Heart right ventricle (tissue), 16 donors: ENCODE data around the gene TENM4. TPM values are rescaled to one million over a fixed set of nuclear protein-coding genes. Genes with fewer than 3 reads are reported as not detected.
"Not testable (repeated sequence)": the region's sequence is repeated elsewhere in the genome, so short reads cannot be mapped to it uniquely, and the experiment has no call there.

Experiments
- ATAC-seq, 8 donors: fragments of 200-7000 bp; cut with Tn5 transposase; one replicate each; pipeline ENCODE4 v1.9.1; 2020; ENCODE audit warnings: mild to moderate bottlenecking in 8 of 8, moderate library complexity in 8 of 8, moderate number of reproducible peaks in 1 of 8
- DNase-seq, 2 donors: peaks; one replicate each; pipeline ENCODE4 v3.0.0-alpha.2; 2020
- H3K27ac ChIP-seq, 10 donors: fragments of 200-600 bp; sonication (generic) in 2 of 10; one replicate each; pipeline versions ENCODE4 v1.5.0 to v1.8.0; 2020 to 2022; ENCODE audit warnings: mild to moderate bottlenecking in 3 of 10
- H3K27me3 ChIP-seq, 7 donors: fragments of 200-600 bp; one replicate each; pipeline ENCODE4 v1.8.0; 2021 to 2022; ENCODE audit warnings: mild to moderate bottlenecking in 2 of 7
- H3K36me3 ChIP-seq, 9 donors: fragments of 200-600 bp; sonication (generic) in 1 of 9; one replicate each; pipeline versions ENCODE4 v1.5.0 to v1.8.0; 2020 to 2022; ENCODE audit warnings: mild to moderate bottlenecking in 2 of 9
- H3K4me1 ChIP-seq, 9 donors: fragments of 200-600 bp; sonication (generic) in 1 of 9; one replicate each; pipeline versions ENCODE4 v1.5.0 to v1.8.0; 2020 to 2022; ENCODE audit warnings: mild to moderate bottlenecking in 4 of 9
- H3K4me3 ChIP-seq, 10 donors: fragments of 200-600 bp; sonication (generic) in 2 of 10; one replicate each; pipeline versions ENCODE4 v1.5.0 to v1.8.0; 2020 to 2022; ENCODE audit warnings: mild to moderate bottlenecking in 7 of 10, moderate library complexity in 2 of 10
- H3K9me3 ChIP-seq, 11 donors: fragments of 200-600 bp in 10 of 11; sonication (generic) in 2 of 11; one replicate each; pipeline versions ENCODE4 v1.5.0 to v1.8.0; 2013 to 2022; ENCODE audit warnings: mild to moderate bottlenecking in 2 of 11, control low read depth in 1 of 11, moderate library complexity in 1 of 11
- CTCF ChIP-seq, 9 donors: fragments of 200-600 bp; sonication (generic) in 2 of 9; IDR thresholded peaks; one replicate each; pipeline versions ENCODE4 v1.5.0 to v1.8.0; 2021 to 2022; ENCODE audit warnings: antibody characterized with exemption in 9 of 9, mild to moderate bottlenecking in 5 of 9, moderate library complexity in 1 of 9
- WGBS, 2 donors: extraction: QIAGEN DNeasy Blood & Tissue Kit; methylation state at CpG; one replicate each; pipeline ENCODE4 v1.1.7; 2013; ENCODE audit warnings: inconsistent platforms in 1 of 2; 5-methylcytosine and 5-hydroxymethylcytosine counted together
- intact Hi-C, 10 donors: fragments of 100-400 bp; cut with DNase I; formaldehyde crosslinking; loops; one replicate each; pipeline versions ENCODE4 v1.11.1 to v1.14.2; 2022
- polyA plus RNA-seq, 2 donors: library from polyadenylated mRNA; stranded (reverse); fragments of 200-250 nt; gene quantifications; one replicate each; pipeline ENCODE4 v1.2.3, GENCODE V29; 2013
- total RNA-seq, 10 donors: library from RNA; stranded (reverse); fragmentation: NEBNext Ultra II Directional in 3 of 10; extraction: Animal tissue kit (Norgen Biotek cat#: 25700) in 3 of 10; gene quantifications; one replicate each; pipeline versions ENCODE4 v1.2.1 to v1.2.4, GENCODE V29; 2021 to 2023
- donor health status: Arrhythmogenic right ventricular cardiomyopathy.
- donor health status: ischemic (EF 13 %, LVEDD 7.1; RV severe dilation, severe dysfunction).
- donor health status: healthy with polysubstance abuse.
- donor health status: DM: no; HTN: yes; CAD: no.
- donor health status: DM: no; HTN: no; CAD: no.
- donor health status: ischemic (EF 25% LVEDD 6.9; RV normal size, moderate dysfunction).
- donor health status: ischemic (EF 25% LVEDD 5.7; RV mildly dilated, moderate dysfunction).
- donor health status: healthy.
- donor health status: DM: yes; HTN: yes; CAD: no.
- donor health status: Ischemic cardiomyopathy.
- donor health status: ischemic (EF 35%, LVEDD 5.7; RV mildly dilated, moderate dysfunction).
- donor health status: nonischemic (EF 11% LVEDD 7.7; RV severe dilation, severe dysfunction).
- donor health status: DM: yes; HTN: yes; CAD: no.
- donor health status: PGD.
- donor health status: ischemic (EF 29% LVEDD 5.4; RV normal size, mild dysfunction).
- donor health status: nonischemic (EF 23%, LVEDD 6.1; RV moderate dilation, normal function).

TENM4 gene
- total and polyA plus RNA-seq, 12 donors: 0.10 to 3.6 (median 0.91) TPM

- H3K4me1 ChIP-seq: no peaks in the 10 kb centered on the region
- no peak for ATAC-seq
- no peaks in the 10 kb centered on the region for H3K36me3 ChIP-seq
- H3K27ac ChIP-seq: no peak overlapping the region
- H3K9me3 ChIP-seq: peaks cover 0 to 10% (median 0%) of the 10 kb centered on the region in 11 donors
- no peak for DNase-seq
- no peak for TF ChIP-seq CTCF (IDR thresholded peaks at IDR 0.05)
- no peak overlapping the region for H3K4me3 ChIP-seq
- WGBS, 2 donors: 60 to 70% methylated on average over 4 of the region's 4 CpGs
- H3K27me3 ChIP-seq: no peaks in the 10 kb centered on the region
- intact Hi-C loops: no loop called here
These were observed 214.7 kb downstream of the TENM4 start for GRCh38 chr11:79226126-79226525.

GRCh38 chr11:79222163-79222562 lies 218.7 kb downstream of the TENM4 start:
- H3K4me3 ChIP-seq, H3K27ac ChIP-seq, H3K27me3 ChIP-seq, ATAC-seq, intact Hi-C loops, H3K36me3 ChIP-seq, DNase-seq, H3K4me1 ChIP-seq, H3K9me3 ChIP-seq: not testable (repeated sequence)
- 91 to 95% methylated on average over 5 of the region's 5 CpGs for WGBS, 2 donors

- 84 to 87% methylated on average over 10 of the region's 10 CpGs for WGBS, 2 donors
- H3K4me1 ChIP-seq: no peaks in the 10 kb centered on the region
- H3K4me3 ChIP-seq: no peak overlapping the region
- no peak for ATAC-seq
- no peak overlapping the region for H3K27ac ChIP-seq
- TF ChIP-seq CTCF (IDR thresholded peaks at IDR 0.05): no peak
- intact Hi-C loops: no loop called here
- H3K36me3 ChIP-seq: no peaks in the 10 kb centered on the region
- H3K9me3 ChIP-seq: peaks cover 0 to 10% (median 0%) of the 10 kb centered on the region in 11 donors
- DNase-seq: no peak
- H3K27me3 ChIP-seq: no peaks in the 10 kb centered on the region
These were observed 219.2 kb downstream of the TENM4 start for GRCh38 chr11:79221444-79222130.

- intact Hi-C loops: no loop called here
- WGBS, 2 donors: 84 to 93% methylated on average over 3 of the region's 3 CpGs
- no peak overlapping the region for H3K4me3 ChIP-seq
- H3K4me1 ChIP-seq: no peaks in the 10 kb centered on the region
- TF ChIP-seq CTCF (IDR thresholded peaks at IDR 0.05): no peak
- ATAC-seq (no peak), DNase-seq (no peak)
- H3K9me3 ChIP-seq: peaks cover 0 to 10% (median 0%) of the 10 kb centered on the region in 11 donors
- no peaks in the 10 kb centered on the region for H3K36me3 ChIP-seq
- H3K27me3 ChIP-seq: no peaks in the 10 kb centered on the region
- no peak overlapping the region for H3K27ac ChIP-seq
These were observed 220.7 kb downstream of the TENM4 start for GRCh38 chr11:79220171-79220570.
